HepG2 (cell line): ENCODE measurements around the gene BRI3BP.

ENCODE experiments used
- MAFF ChIP-seq: IDR thresholded peaks from 2 replicates; pipeline ENCODE4 v1.6.1; 2011; ENCODE audit warnings: low read depth, low read length, improper control_type of control experiment
- REPIN1 ChIP-seq: sonication (generic); formaldehyde crosslinking; IDR thresholded peaks from 2 replicates; pipeline ENCODE4 v1.8.0; 2022; ENCODE audit warnings: missing genetic modification reagents, low read depth, mild to moderate bottlenecking, borderline replicate concordance
- SP1 ChIP-seq, 2 experiments: fragments of 450-650 bp in 1 of 2; sonication (generic) in 1 of 2; formaldehyde crosslinking in 1 of 2; IDR thresholded peaks; 2 replicates each; pipeline versions ENCODE4 v1.4.0 to v1.6.1; 2016 to 2020; ENCODE audit warnings: missing genetic modification reagents in 1 of 2
- ZNF772 ChIP-seq: sonication (generic); formaldehyde crosslinking; IDR thresholded peaks from 2 replicates; pipeline ENCODE4 v1.5.0; 2020; ENCODE audit warnings: mild to moderate bottlenecking, missing genetic modification reagents
- TF ChIP-seq, protein P1 (sequence below): sonication (generic); formaldehyde crosslinking; IDR thresholded peaks from 2 replicates; pipeline ENCODE4 v1.4.0; 2020; ENCODE audit warnings: missing genetic modification reagents
- TF ChIP-seq, protein P2 (sequence below): sonication (generic); formaldehyde crosslinking; IDR thresholded peaks from 2 replicates; pipeline ENCODE4 v1.5.0; 2020; ENCODE audit warnings: mild to moderate bottlenecking, missing genetic modification reagents, moderate library complexity

DNA sequence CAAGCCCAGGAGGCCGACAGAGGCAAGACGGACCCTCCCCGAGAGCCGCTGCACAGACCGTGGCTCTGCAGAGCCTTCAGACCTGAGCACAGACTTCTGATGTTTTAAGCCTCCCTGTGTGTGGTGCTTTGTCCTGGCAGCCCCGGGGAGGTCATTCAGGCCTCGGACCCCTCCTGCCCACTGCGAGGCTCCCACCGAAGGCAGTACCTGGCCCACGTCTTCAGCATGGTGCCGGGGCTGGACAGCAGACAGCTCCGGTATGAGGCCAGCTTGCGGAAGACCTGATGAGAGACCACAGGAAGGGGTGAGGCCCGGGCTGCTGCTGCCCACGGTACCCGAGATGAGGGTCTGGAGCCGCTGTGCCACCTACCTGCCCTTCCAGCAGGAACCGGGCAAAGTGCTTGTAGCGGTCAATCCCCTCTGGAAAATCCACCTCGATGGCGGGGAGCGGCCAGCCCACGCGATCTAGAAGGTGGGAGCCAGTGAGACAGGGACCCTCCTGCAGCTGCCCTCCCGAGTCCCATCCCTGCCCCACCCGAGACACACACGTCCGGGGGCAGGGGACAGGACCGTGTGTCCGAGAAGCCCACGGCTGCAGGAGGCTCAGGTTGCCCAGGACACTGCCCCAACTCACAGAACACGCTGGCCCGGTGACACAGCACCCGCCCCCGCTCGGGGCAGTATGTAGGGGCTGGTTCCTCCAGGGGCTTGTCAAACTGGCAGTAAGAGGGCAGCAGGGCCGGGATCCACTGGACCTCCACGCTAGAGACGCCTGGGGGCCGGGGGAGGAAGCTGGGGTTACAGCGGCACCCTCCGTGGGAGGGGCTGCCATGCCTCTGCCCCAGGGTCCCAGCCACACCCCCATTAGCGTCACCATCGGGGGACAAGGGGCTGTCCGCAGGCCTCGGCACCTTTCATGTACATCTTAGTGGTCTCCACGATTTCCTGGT, 43.4 kb upstream of the BRI3BP start:
- no peak for TF ChIP-seq MAFF
- TF ChIP-seq SP1 (IDR thresholded peaks at IDR 0.05) = no peak
- TF ChIP-seq SP1 (CRISPR knock-in tag; IDR thresholded peaks at IDR 0.05) = no peak
- TF ChIP-seq, protein P1, sequence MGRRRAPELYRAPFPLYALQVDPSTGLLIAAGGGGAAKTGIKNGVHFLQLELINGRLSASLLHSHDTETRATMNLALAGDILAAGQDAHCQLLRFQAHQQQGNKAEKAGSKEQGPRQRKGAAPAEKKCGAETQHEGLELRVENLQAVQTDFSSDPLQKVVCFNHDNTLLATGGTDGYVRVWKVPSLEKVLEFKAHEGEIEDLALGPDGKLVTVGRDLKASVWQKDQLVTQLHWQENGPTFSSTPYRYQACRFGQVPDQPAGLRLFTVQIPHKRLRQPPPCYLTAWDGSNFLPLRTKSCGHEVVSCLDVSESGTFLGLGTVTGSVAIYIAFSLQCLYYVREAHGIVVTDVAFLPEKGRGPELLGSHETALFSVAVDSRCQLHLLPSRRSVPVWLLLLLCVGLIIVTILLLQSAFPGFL = no peak
- TF ChIP-seq, protein P2, sequence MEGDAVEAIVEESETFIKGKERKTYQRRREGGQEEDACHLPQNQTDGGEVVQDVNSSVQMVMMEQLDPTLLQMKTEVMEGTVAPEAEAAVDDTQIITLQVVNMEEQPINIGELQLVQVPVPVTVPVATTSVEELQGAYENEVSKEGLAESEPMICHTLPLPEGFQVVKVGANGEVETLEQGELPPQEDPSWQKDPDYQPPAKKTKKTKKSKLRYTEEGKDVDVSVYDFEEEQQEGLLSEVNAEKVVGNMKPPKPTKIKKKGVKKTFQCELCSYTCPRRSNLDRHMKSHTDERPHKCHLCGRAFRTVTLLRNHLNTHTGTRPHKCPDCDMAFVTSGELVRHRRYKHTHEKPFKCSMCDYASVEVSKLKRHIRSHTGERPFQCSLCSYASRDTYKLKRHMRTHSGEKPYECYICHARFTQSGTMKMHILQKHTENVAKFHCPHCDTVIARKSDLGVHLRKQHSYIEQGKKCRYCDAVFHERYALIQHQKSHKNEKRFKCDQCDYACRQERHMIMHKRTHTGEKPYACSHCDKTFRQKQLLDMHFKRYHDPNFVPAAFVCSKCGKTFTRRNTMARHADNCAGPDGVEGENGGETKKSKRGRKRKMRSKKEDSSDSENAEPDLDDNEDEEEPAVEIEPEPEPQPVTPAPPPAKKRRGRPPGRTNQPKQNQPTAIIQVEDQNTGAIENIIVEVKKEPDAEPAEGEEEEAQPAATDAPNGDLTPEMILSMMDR (CRISPR knock-in tag) = no peak
- no peak for TF ChIP-seq ZNF772 (CRISPR knock-in tag)
- no peak for TF ChIP-seq REPIN1 (CRISPR knock-in tag)
